Transverse colon (tissue), 4 donors: ENCODE data around the gene TLK2. TPM values are rescaled to one million over a fixed set of nuclear protein-coding genes. Genes with fewer than 3 reads are reported as not detected.

Experiments
- DNase-seq: peaks from one replicate; pipeline ENCODE4 v3.0.0-alpha.2; 2019
- H3K27ac ChIP-seq, 4 donors: fragments of 200-600 bp; sonication (generic); 2 replicates each; pipeline ENCODE4 v1.5.1; 2016 to 2018; ENCODE audit warnings: inconsistent platforms in 4 of 4
- H3K27me3 ChIP-seq: fragments of 200-600 bp; sonication (generic); 2 replicates; pipeline ENCODE4 v1.5.1; 2017; ENCODE audit warnings: inconsistent platforms
- H3K36me3 ChIP-seq, 4 donors: fragments of 200-600 bp; sonication (generic); 2 replicates each; pipeline ENCODE4 v1.5.1; 2017 to 2019; ENCODE audit warnings: inconsistent platforms in 4 of 4
- H3K4me1 ChIP-seq, 4 donors: fragments of 200-600 bp; sonication (generic); 2 replicates each; pipeline ENCODE4 v1.5.1; 2017 to 2020; ENCODE audit warnings: inconsistent platforms in 4 of 4
- H3K4me3 ChIP-seq, 4 donors: fragments of 200-600 bp; sonication (generic); 1 replicate in 1 of 4; 2 replicates in 3 of 4; pipeline versions ENCODE4 v1.5.1 to v1.6.1; 2017 to 2019; ENCODE audit warnings: inconsistent platforms in 4 of 4
- H3K9me3 ChIP-seq, 2 donors: fragments of 200-600 bp; sonication (generic); 2 replicates each; pipeline ENCODE4 v1.5.1; 2017 to 2019; ENCODE audit warnings: inconsistent platforms in 2 of 2
- CTCF ChIP-seq, 5 experiments: fragments of 200-600 bp in 3 of 5; fragments of 450-650 bp in 2 of 5; sonication (generic) in 3 of 5; IDR thresholded peaks; 1 replicate in 2 of 5; 2 replicates in 3 of 5; pipeline ENCODE4 v1.5.1; 2016 to 2017; ENCODE audit warnings: antibody characterized with exemption in 5 of 5, inconsistent platforms in 3 of 5, mild to moderate bottlenecking in 2 of 5, moderate library complexity in 1 of 5
- EP300 ChIP-seq: sonication (generic); formaldehyde crosslinking; IDR thresholded peaks from one replicate; pipeline ENCODE4 v1.6.1; 2017; ENCODE audit warnings: antibody characterized with exemption, low read depth
- POLR2A ChIP-seq: fragments of 450-650 bp; IDR thresholded peaks from one replicate; pipeline ENCODE4 v1.6.1; 2016; ENCODE audit warnings: antibody characterized with exemption, mild to moderate bottlenecking, moderate library complexity
- POLR2AphosphoS5 ChIP-seq, 3 donors: sonication (generic); formaldehyde crosslinking; IDR thresholded peaks; one replicate each; pipeline ENCODE4 v1.6.1; 2016; ENCODE audit warnings: antibody characterized with exemption in 3 of 3
- WGBS, 2 donors: methylation state at CpG; one replicate each; pipeline ENCODE4 v1.1.5; 2018; ENCODE audit warnings: low coverage in 1 of 2; 5-methylcytosine and 5-hydroxymethylcytosine counted together
- in situ Hi-C, 4 donors: fragments of 200-750 bp; cut with MboI; loops; one replicate each; pipeline versions ENCODE4 v1.15.0 to v1.15.1; 2017; ENCODE audit warnings: low sequenced_read_pairs in 3 of 4, low pct_ligation_motif_present in 1 of 4, low pct_unique_long_range_greater_than_20kb in 1 of 4
- intact Hi-C: fragments of 100-400 bp; cut with DNase I; formaldehyde crosslinking; loops from one replicate; pipeline ENCODE4 v1.15.1; 2023; ENCODE audit warnings: low total_unique reads
- total RNA-seq, 4 donors: library from RNA; depleted of rRNA; stranded (reverse); fragments of >200 nt; gene quantifications; one replicate each; pipeline ENCODE4 v1.1.0, GENCODE V29; 2016

The TLK2 gene
- total RNA-seq, 4 donors from 2014 or later = 36.6 to 146 (median 46.7) TPM

GRCh38 chr17:62596662-62597061 lies 118.0 kb downstream of the TLK2 start:
- WGBS, 2 donors = 87 to 96% methylated on average over 2 of the region's 2 CpGs
- no peak overlapping the region for H3K4me3 ChIP-seq
- TF ChIP-seq CTCF (IDR thresholded peaks at IDR 0.05) = no peak
- no peak for TF ChIP-seq POLR2A
- TF ChIP-seq POLR2AphosphoS5 (IDR thresholded peaks at IDR 0.05) = no peak
- TF ChIP-seq EP300 = no peak
- no peaks in the 10 kb centered on the region for H3K27me3 ChIP-seq
- peaks cover 0 to 35% (median 17%) of the 10 kb centered on the region in 4 donors for H3K36me3 ChIP-seq
- no peak overlapping the region for H3K27ac ChIP-seq
- H3K9me3 ChIP-seq = no peaks in the 10 kb centered on the region
- no peaks in the 10 kb centered on the region for H3K4me1 ChIP-seq
- in situ Hi-C loops (no loop called here), intact Hi-C loops (no loop called here)
- no peak for DNase-seq

- DNase-seq = no peak
- Histone ChIP-seq H3K27ac (no peak overlapping the region), H3K4me3 (no peak overlapping the region), H3K27me3 (no peaks in the 10 kb centered on the region), H3K36me3 (peaks cover 0 to 38% (median 18%) of the 10 kb centered on the region in 4 donors), H3K4me1 (no peaks in the 10 kb centered on the region), H3K9me3 (no peaks in the 10 kb centered on the region)
- no peak for TF ChIP-seq CTCF (IDR thresholded peaks at IDR 0.05)
- no peak for TF ChIP-seq POLR2A
- TF ChIP-seq POLR2AphosphoS5 (IDR thresholded peaks at IDR 0.05) = no peak
- TF ChIP-seq EP300 = no peak
- in situ Hi-C loops = no loop called here
- 97 to 100% methylated on average over 2 of the region's 2 CpGs for whole genome bisulfite sequencing, 2 donors
- intact Hi-C loops = no loop called here
Observed at GRCh38 chr17:62597150-62597549, 118.5 kb downstream of the TLK2 start.

GRCh38 chr17:62597920-62598319 lies 119.3 kb downstream of the TLK2 start:
- Histone ChIP-seq H3K9me3 (no peaks in the 10 kb centered on the region), H3K4me3 (no peak overlapping the region), H3K36me3 (peaks cover 0 to 42% (median 20%) of the 10 kb centered on the region in 4 donors), H3K4me1 (no peaks in the 10 kb centered on the region), H3K27ac (no peak overlapping the region), H3K27me3 (no peaks in the 10 kb centered on the region)
- 75 to 89% methylated on average over 1 to 2 of the region's 2 CpGs for WGBS, 2 donors
- TF ChIP-seq POLR2A = no peak
- in situ Hi-C loops (no loop called here), intact Hi-C loops (no loop called here)
- no peak for DNase-seq

GRCh38 chr17:62599964-62600657 lies 121.5 kb downstream of the TLK2 start:
- Histone ChIP-seq H3K9me3 (no peaks in the 10 kb centered on the region), H3K4me1 (no peaks in the 10 kb centered on the region), H3K27me3 (no peaks in the 10 kb centered on the region), H3K4me3 (no peak overlapping the region), H3K36me3 (peaks cover 0 to 59% (median 20%) of the 10 kb centered on the region in 4 donors), H3K27ac (no peak overlapping the region)
- TF ChIP-seq POLR2A (no peak), EP300 (no peak), POLR2AphosphoS5 (IDR thresholded peaks at IDR 0.05) (no peak), CTCF (IDR thresholded peaks at IDR 0.05) (no peak)
- in situ Hi-C loops (no loop called here), intact Hi-C loops (no loop called here)
- no peak for DNase-seq
- 93 to 95% methylated on average over 4 to 6 of the region's 6 CpGs for WGBS, 2 donors

- no peak for DNase-seq
- H3K4me1 ChIP-seq = no peaks in the 10 kb centered on the region
- no peak overlapping the region for H3K27ac ChIP-seq
- TF ChIP-seq POLR2AphosphoS5 (IDR thresholded peaks at IDR 0.05) (no peak), CTCF (IDR thresholded peaks at IDR 0.05) (no peak), EP300 (no peak), POLR2A (no peak)
- intact Hi-C loops = no loop called here
- in situ Hi-C loops = no loop called here
- H3K4me3 ChIP-seq = no peak overlapping the region
- no peaks in the 10 kb centered on the region for H3K27me3 ChIP-seq
- H3K9me3 ChIP-seq = no peaks in the 10 kb centered on the region
- WGBS, 2 donors = 59 to 83% methylated on average over 1 of the region's 1 CpG
- H3K36me3 ChIP-seq = peaks cover 0 to 61% (median 20%) of the 10 kb centered on the region in 4 donors
Observed at GRCh38 chr17:62600805-62601204, 122.2 kb downstream of the TLK2 start.
